ENCODE results near the gene KRTAP16-1. TPM values are rescaled to one million over a fixed set of nuclear protein-coding genes. Genes with fewer than 3 reads are reported as not detected.

KRTAP16-1 gene
- total RNA-seq, 2 experiments from 2014 or later: 0.15 TPM; not detected in 1

DNA sequence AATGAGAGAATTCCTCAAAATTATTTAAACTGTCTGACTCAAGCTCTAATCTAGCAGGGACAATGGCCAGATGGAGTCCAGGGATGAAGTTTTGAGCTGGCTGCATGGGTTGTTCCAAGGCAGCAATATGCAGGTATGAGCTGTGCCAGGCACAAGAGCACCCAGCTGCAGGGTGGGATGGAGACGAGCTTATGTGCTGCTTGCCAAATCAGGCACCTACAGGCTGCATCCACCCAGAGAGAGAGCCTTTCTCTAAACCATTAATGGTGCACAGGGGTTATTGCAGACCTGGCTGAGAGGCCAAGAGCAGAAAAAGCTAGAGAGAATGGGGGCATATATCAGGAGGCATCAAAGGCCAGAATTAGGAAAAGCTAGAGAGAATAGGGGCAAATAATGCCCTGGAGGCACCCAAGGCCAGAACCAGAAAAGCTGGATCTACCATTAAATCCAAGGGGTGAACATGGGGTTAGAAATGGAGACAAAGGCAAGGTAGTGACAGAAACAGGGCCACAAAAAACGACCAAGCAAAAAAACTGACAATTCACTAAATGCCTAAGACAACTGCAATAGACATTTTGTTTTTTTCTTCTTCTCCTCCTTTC, 30.6 kb upstream of the KRTAP16-1 start:
- Mint-ChIP-seq H3K27me3 (ENCODE audit: low read depth) (no peaks in the 10 kb centered on the region), H3K36me3 (ENCODE audit: low read depth) (peaks cover 5% of the 10 kb centered on the region), H3K27ac (peak overlapping the region; percentile 9), H3K4me1 (ENCODE audit: low read depth) (peaks cover 78% of the 10 kb centered on the region), H3K4me3 (no peak overlapping the region), H3K9me3 (peaks cover 15% of the 10 kb centered on the region)
- intact Hi-C loops (cut with micrococcal nuclease): loop anchor here (2.0 to 5.0 kb wide), 2 partner anchors 31 to 158 kb away; partner anchors contain the start of gene KRTAP16-1
- CTCF ChIA-PET: interaction anchor here (1.9 kb wide), 1 partner anchor 64 kb away, joined by 4 read pairs; no protein-coding TSS in a partner anchor
- no peak for DNase-seq

DNA sequence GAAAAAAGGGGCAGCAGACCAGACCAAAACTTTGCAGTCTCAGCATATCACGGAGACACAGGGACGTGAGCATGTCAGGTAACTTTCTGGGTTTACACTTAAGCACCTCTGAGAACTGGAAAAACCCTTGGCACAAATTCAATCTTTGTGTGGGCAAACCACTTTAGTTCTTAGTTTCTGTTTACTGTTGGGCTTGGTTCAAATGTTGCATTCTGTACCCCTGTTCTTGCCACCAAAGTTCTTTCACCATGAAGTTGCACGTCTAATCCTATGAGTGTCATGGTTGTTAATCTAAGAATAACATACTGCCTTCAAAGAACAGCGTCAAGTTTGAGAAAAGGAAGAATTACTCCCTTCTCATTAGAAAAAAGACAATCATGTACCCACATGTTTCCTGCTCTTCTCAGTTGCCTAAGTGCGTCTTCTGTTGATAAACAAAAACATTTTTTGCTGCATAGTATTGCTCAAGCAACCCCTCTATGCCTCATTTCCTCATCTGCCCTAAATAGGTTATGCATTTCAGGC, 29.9 kb upstream of the KRTAP16-1 start:
- H3K9me3 Mint-ChIP-seq: peaks cover 15% of the 10 kb centered on the region
- intact Hi-C loops (cut with micrococcal nuclease): loop anchor here (5.0 kb wide), 1 partner anchor 158 kb away; no protein-coding TSS in a partner anchor
- no peaks in the 10 kb centered on the region for H3K27me3 Mint-ChIP-seq (ENCODE audit: low read depth)
- H3K4me3 Mint-ChIP-seq: no peak overlapping the region
- DNase-seq: peak; percentile 47
- peak overlapping the region; percentile 48 for H3K27ac Mint-ChIP-seq
- CTCF ChIA-PET: interaction anchor here (1.1 kb wide), 1 partner anchor 10 kb away, joined by 4 read pairs; no protein-coding TSS in a partner anchor
- H3K36me3 Mint-ChIP-seq (ENCODE audit: low read depth): peaks cover 5% of the 10 kb centered on the region
- peaks cover 85% of the 10 kb centered on the region for H3K4me1 Mint-ChIP-seq (ENCODE audit: low read depth)

DNA sequence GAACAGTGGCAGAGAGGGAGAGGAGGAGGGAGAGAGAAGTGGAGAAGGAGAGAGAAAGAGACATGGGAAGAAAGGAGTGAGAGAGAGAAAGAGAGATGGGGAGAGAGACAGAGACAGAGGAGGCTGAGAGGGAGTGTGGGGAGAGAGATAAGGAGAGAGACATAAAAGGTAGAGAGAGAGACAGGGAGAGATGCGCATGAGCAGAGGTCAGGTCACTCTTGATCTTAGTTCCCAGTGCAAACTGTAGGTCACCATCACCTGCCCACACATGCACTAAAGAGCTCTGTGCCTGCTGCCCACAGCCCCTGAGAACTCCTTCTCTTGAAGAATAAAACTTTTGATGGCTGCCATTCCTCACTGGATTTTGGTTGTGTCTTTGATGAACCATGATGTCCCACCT, 26.6 kb upstream of the KRTAP16-1 start:
- intact Hi-C loops (cut with micrococcal nuclease): loop anchor here (5.0 kb wide), 1 partner anchor 162 kb away; no protein-coding TSS in a partner anchor
- no peak overlapping the region for H3K4me3 Mint-ChIP-seq
- CTCF ChIA-PET: no interaction called here

DNA sequence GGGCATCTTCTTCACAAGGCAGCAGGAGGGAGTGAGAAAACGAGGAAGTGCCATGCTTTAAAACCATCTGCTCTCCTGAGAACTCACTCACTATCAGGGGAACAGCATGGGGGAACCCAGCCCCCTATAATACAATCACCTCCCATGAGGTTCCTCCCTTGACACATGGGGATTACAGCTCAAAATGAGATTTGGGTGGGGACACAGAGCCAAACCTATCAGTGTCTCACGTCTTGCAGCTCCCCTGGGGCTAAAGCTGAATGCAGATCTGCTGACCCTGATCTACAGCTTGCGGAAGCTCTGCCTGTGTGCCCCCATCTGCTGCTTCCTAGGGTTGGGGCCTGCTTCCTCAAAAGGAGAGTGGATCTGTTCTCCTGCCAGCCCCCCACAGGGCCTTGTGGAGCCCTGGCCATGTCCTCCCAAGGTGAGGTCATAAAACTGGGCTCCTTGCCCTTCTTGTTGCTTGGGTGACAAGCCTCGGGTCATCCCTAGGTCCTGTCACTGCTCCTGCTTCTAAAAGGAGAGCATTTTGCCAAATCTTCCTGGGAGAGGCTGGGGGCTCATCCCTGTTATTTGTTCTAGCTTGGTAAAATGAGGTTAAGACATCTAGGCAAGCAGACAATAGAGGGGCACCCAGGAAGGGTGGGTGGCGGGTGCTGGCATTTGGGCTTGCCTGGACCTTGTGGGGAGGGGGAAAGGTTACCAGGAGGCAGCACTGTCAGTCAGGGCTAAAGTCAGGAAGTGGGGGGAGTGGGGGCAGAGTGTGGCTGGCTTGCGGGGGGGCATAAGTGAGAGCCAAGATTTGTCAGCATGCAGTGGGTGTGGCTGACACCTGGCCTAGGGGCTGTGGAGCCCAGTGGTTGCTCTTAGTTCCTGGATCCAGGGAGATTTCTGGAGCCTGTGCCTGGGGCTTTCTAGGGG, 25.5 kb upstream of the KRTAP16-1 start:
- CTCF ChIA-PET: interaction anchor here (1.0 to 2.1 kb wide), 2 partner anchors 12 to 20 kb away, joined by 3 to 8 read pairs; no protein-coding TSS in a partner anchor
- H3K36me3 Mint-ChIP-seq (ENCODE audit: low read depth): no peaks in the 10 kb centered on the region
- intact Hi-C loops (cut with micrococcal nuclease): loop anchor here (5.0 kb wide), 1 partner anchor 163 kb away; no protein-coding TSS in a partner anchor
- no peak overlapping the region for H3K4me3 Mint-ChIP-seq
- no peaks in the 10 kb centered on the region for H3K27me3 Mint-ChIP-seq (ENCODE audit: low read depth)
- H3K27ac Mint-ChIP-seq: no peak overlapping the region
- H3K4me1 Mint-ChIP-seq (ENCODE audit: low read depth): peaks cover 56% of the 10 kb centered on the region
- no peaks in the 10 kb centered on the region for H3K9me3 Mint-ChIP-seq
- peak; percentile 32 for DNase-seq

More for the DNA sequence above, 26.6 kb upstream of the KRTAP16-1 start:
- no peak overlapping the region for H3K27ac Mint-ChIP-seq
- H3K4me1 Mint-ChIP-seq (ENCODE audit: low read depth): peaks cover 67% of the 10 kb centered on the region
- DNase-seq: no peak
- no peaks in the 10 kb centered on the region for H3K9me3 Mint-ChIP-seq
- no peaks in the 10 kb centered on the region for H3K36me3 Mint-ChIP-seq (ENCODE audit: low read depth)
- no peaks in the 10 kb centered on the region for H3K27me3 Mint-ChIP-seq (ENCODE audit: low read depth)

DNA sequence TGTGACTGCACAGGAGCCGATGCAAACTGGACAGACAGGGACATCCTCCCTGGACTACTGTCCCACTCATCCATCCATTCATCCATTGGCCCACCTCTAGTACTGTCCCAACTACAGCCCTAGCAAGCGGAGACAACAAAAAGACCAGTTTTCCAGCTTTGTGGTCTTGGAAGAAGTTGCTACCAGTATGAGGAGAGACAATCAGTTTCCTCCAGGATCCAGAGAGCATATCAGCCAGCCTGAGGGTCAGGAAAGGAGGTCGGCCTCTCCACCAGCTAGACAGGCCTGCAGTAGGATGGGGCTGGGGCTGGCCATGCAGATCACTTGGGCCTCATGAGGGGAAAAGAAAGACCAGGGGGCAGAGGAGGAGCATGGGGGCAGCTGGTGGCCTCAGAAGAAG, 24.7 kb upstream of the KRTAP16-1 start:
- Mint-ChIP-seq H3K27me3 (ENCODE audit: low read depth) (no peaks in the 10 kb centered on the region), H3K27ac (no peak overlapping the region), H3K4me1 (ENCODE audit: low read depth) (peaks cover 48% of the 10 kb centered on the region), H3K36me3 (ENCODE audit: low read depth) (no peaks in the 10 kb centered on the region), H3K4me3 (no peak overlapping the region), H3K9me3 (no peaks in the 10 kb centered on the region)
- intact Hi-C loops (cut with micrococcal nuclease): no loop called here
- CTCF ChIA-PET: interaction anchor here (1.0 to 2.1 kb wide), 2 partner anchors 11 to 21 kb away, joined by 3 to 8 read pairs; no protein-coding TSS in a partner anchor
- no peak for DNase-seq

DNA sequence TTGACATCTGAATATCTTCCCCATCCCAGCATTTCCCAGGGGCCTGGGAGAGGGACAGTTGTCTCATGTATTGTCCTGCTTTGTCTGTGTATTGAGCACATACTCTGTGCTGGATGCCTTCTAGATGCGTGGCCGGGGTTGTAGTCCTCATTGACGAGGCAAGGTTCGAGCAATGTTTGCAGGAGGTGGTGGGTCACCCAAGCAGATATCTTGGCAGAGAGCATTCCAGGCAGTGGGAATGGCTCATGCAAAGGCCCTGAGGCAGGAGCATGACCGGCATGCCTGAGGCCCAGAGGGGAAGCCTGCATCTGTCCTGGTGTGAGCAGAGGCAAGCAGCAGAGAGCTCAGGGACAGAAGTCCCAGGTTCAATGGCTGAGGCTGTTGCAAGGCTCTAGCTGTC, 24.0 kb upstream of the KRTAP16-1 start:
- CTCF ChIA-PET: interaction anchor here (2.1 kb wide), 1 partner anchor 10 kb away, joined by 8 read pairs; no protein-coding TSS in a partner anchor
- no peak overlapping the region for H3K27ac Mint-ChIP-seq
- peaks cover 44% of the 10 kb centered on the region for H3K4me1 Mint-ChIP-seq (ENCODE audit: low read depth)
- no peak overlapping the region for H3K4me3 Mint-ChIP-seq
- DNase-seq: no peak
- intact Hi-C loops (cut with micrococcal nuclease): no loop called here
- no peaks in the 10 kb centered on the region for H3K36me3 Mint-ChIP-seq (ENCODE audit: low read depth)
- H3K27me3 Mint-ChIP-seq (ENCODE audit: low read depth): no peaks in the 10 kb centered on the region
- H3K9me3 Mint-ChIP-seq: no peaks in the 10 kb centered on the region

DNA sequence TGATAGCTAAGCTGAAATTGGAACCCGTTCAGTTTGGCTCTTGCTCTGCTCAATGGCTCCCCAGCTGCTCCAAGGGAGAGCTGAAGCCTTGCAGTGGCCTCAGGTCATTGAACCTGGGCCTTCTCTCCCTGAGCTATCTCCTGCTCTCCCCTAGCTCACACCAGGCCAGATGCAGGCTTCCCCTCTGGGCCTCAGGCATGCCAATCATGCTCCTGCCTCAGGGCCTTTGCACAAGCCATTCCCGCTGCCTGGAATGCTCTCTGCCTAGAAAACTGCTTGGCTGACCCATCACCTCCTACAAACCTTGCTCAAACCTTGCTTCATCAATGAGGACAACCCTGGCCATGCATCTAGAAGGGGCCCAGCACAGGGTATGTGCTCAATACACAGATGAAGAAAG, 23.1 kb upstream of the KRTAP16-1 start:
- Mint-ChIP-seq H3K4me1 (ENCODE audit: low read depth) (peaks cover 40% of the 10 kb centered on the region), H3K27me3 (ENCODE audit: low read depth) (no peaks in the 10 kb centered on the region), H3K27ac (no peak overlapping the region), H3K9me3 (no peaks in the 10 kb centered on the region), H3K36me3 (ENCODE audit: low read depth) (no peaks in the 10 kb centered on the region), H3K4me3 (no peak overlapping the region)
- no peak for DNase-seq
- CTCF ChIA-PET: no interaction called here
- intact Hi-C loops (cut with micrococcal nuclease): no loop called here

DNA sequence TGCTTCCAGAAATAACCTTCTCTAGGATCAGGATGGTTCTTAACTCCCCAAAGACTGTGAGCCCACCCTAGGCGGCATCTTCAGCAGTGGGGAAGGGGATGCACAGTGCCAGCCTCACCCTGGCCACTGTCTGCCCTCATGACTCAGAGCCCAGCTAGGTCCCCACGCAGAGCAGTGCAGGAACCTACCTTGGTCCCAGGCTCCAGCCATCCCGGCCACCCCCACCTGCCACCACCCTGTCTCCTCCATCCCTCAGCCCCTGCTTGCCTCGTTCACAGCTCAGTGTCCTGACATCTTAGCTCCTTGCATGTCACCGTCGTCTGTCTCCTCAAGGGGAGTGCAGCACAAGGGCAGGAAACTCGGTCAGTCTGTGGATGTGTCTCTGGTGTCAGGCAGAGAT, 22.5 kb upstream of the KRTAP16-1 start:
- DNase-seq: no peak
- Mint-ChIP-seq H3K27me3 (ENCODE audit: low read depth) (no peaks in the 10 kb centered on the region), H3K27ac (no peak overlapping the region), H3K4me1 (ENCODE audit: low read depth) (peaks cover 47% of the 10 kb centered on the region), H3K36me3 (ENCODE audit: low read depth) (no peaks in the 10 kb centered on the region), H3K9me3 (no peaks in the 10 kb centered on the region), H3K4me3 (no peak overlapping the region)
- CTCF ChIA-PET: interaction anchor here (1.6 kb wide), 1 partner anchor 10 kb away, joined by 3 read pairs; no protein-coding TSS in a partner anchor
- intact Hi-C loops (cut with micrococcal nuclease): no loop called here

DNA sequence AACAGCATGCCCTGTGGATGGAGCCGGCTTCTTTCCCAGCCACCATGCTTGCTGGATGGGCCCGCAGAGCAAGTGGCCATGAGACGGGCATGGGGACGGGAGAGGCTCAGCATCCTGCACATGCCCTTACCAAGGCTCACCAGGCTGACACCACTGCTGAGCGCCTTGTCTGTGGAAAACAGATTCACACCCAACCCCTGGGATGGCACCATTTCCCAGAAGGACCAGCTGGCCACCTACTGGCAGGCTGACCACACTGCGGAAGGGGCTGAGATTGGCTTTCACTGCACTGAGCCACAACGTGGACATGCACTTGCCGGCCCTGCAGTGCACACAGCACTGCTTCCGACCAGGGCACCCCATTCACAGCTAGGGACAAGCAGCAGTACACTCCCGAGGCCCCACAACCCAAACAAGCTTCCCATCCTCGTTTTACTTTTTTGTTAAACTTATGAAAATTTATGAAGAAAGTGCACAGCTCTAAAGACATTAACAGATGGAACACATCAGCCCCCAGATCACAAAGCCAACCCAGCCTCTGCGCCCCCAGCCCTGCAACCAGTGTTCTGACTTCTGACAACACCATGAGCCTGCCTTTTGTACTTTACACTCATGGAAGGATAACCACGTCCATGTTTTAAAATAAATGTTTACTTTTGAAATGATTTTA, 20.3 kb upstream of the KRTAP16-1 start:
- H3K27me3 Mint-ChIP-seq (ENCODE audit: low read depth): no peaks in the 10 kb centered on the region
- CTCF ChIA-PET: interaction anchor here (0.7 to 1.1 kb wide), 3 partner anchors 15 to 420 kb away, joined by 3 to 4 read pairs (median 3); no protein-coding TSS in a partner anchor
- intact Hi-C loops (cut with micrococcal nuclease): no loop called here

DNA sequence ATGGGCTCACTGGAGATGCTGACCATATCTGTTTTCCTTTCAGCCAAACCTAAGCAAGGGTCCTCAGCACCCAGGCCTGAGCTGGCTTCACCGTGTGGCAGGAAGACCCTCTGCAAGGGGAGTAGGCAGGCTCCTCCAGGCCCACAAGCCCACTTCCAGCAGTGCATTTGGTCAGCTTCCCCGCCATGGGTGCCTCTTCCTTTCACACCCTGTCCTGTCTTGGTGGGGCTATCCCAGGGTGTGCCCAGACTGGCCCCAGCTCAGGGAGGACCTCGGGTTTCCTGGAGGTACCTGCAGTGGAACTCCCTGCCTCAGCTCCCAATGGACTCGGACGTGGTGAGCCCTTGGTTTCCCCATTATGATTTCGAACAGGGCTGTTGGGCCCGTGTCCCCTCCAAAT, 19.1 kb upstream of the KRTAP16-1 start:
- intact Hi-C loops (cut with micrococcal nuclease): no loop called here
- DNase-seq: no peak
- CTCF ChIA-PET: interaction anchor here (1.0 kb wide), 1 partner anchor 224 kb away, joined by 3 read pairs; no protein-coding TSS in a partner anchor
- no peak overlapping the region for H3K4me3 Mint-ChIP-seq
- no peaks in the 10 kb centered on the region for H3K27me3 Mint-ChIP-seq (ENCODE audit: low read depth)
- no peaks in the 10 kb centered on the region for H3K9me3 Mint-ChIP-seq
- peaks cover 39% of the 10 kb centered on the region for H3K4me1 Mint-ChIP-seq (ENCODE audit: low read depth)
- H3K27ac Mint-ChIP-seq: no peak overlapping the region
- H3K36me3 Mint-ChIP-seq (ENCODE audit: low read depth): no peaks in the 10 kb centered on the region

More for the DNA sequence above, 20.3 kb upstream of the KRTAP16-1 start:
- H3K9me3 Mint-ChIP-seq: no peaks in the 10 kb centered on the region
- no peak overlapping the region for H3K27ac Mint-ChIP-seq
- DNase-seq: peak; percentile 49
- peaks cover 42% of the 10 kb centered on the region for H3K4me1 Mint-ChIP-seq (ENCODE audit: low read depth)
- no peaks in the 10 kb centered on the region for H3K36me3 Mint-ChIP-seq (ENCODE audit: low read depth)
- H3K4me3 Mint-ChIP-seq: no peak overlapping the region

DNA sequence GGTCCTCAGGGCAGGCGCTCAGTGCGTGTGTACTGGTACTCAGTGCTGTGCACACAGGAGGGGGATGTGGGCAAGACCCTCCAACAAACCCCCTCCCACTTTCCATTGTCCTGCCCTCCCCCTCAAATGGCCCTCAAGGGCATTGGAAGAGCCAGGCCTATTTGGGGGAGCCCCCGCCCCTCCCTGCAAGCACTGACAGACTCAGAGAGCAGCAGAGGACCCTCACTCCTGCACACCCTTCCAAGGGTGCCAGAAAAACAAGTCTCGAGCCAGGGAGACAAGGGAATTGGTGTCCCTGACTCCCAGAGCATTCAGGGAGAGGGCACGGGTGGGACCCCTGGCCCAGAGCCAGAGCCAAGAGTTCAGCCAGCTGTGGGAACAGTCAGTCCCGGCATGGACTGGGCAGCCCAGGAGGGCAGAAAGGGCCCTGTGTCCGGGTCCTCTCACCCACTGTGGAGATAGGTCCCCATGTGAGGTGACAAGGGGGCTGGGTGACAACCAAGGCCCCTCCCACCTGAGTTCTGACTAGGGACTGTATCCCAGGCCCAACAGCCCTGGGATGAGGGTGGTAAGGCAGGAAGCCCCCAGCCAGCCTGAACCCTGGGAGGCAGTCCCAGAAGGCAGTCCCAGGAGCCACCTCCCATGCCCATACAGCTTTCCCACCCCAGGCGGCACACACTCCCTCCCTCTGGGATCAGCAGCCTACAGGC, 18.5 kb upstream of the KRTAP16-1 start:
- CTCF ChIA-PET: no interaction called here
- H3K4me1 Mint-ChIP-seq (ENCODE audit: low read depth): peaks cover 40% of the 10 kb centered on the region
- H3K4me3 Mint-ChIP-seq: no peak overlapping the region

More for the DNA sequence above, 18.5 kb upstream of the KRTAP16-1 start:
- Mint-ChIP-seq H3K9me3 (no peaks in the 10 kb centered on the region), H3K27me3 (ENCODE audit: low read depth) (no peaks in the 10 kb centered on the region), H3K36me3 (ENCODE audit: low read depth) (no peaks in the 10 kb centered on the region), H3K27ac (no peak overlapping the region)
- DNase-seq: no peak
- intact Hi-C loops (cut with micrococcal nuclease): no loop called here

Measured in activated naive CD4-positive, alpha-beta T cell treated with anti-CD3 and anti-CD28 coated beads for 36 hours (primary cell).